22Rv1 (cell line): ENCODE results near the gene MACROH2A2.
"Not testable (repeated sequence)": the region's sequence is repeated elsewhere in the genome, so short reads cannot be mapped to it uniquely, and the experiment has no call there.

ENCODE experiments used
- H3K27ac ChIP-seq: fragments of 450-650 bp; 2 replicates; pipeline ENCODE4 v1.5.1; 2017
- CTCF ChIP-seq: fragments of 450-650 bp; IDR thresholded peaks from 2 replicates; pipeline ENCODE4 v1.5.1; 2017; ENCODE audit warnings: mild to moderate bottlenecking
- ZFX ChIP-seq: fragments of 450-650 bp; IDR thresholded peaks from 2 replicates; pipeline ENCODE4 v1.6.1; 2017; ENCODE audit warnings: antibody characterized with exemption, borderline replicate concordance

The MACROH2A2 gene

GRCh38 chr10:70147259-70147625 is 94.6 kb downstream of the MACROH2A2 start:
- no peak for TF ChIP-seq ZFX
- TF ChIP-seq CTCF, result no peak
- H3K27ac ChIP-seq, result peak overlapping the region; percentile 94

GRCh38 chr10:70148516-70148915 is 95.9 kb downstream of the MACROH2A2 start:
- TF ChIP-seq ZFX (no peak), CTCF (no peak)
- H3K27ac ChIP-seq, result 0 out of 2 replicates have a peak overlapping the region, but pooled peaks have one; percentile 94

GRCh38 chr10:70155255-70155838 is 102.7 kb downstream of the MACROH2A2 start:
- TF ChIP-seq CTCF, result no peak
- TF ChIP-seq ZFX, result no peak

GRCh38 chr10:70158113-70158512 is 105.5 kb downstream of the MACROH2A2 start:
- H3K27ac ChIP-seq, result no peak overlapping the region
- TF ChIP-seq CTCF (no peak), ZFX (no peak)

More at GRCh38 chr10:70155255-70155838, 102.7 kb downstream of the MACROH2A2 start:
- H3K27ac ChIP-seq, result no peak overlapping the region

GRCh38 chr10:70159366-70159765 is 106.7 kb downstream of the MACROH2A2 start:
- not testable (repeated sequence) for H3K27ac ChIP-seq

- H3K27ac ChIP-seq, result no peak overlapping the region
- no peak for TF ChIP-seq CTCF
- no peak for TF ChIP-seq ZFX
These were observed 108.2 kb downstream of the MACROH2A2 start for GRCh38 chr10:70160798-70161197.
